H1 (cell line): Measurements from ENCODE around the gene SMAD6. TPM values are rescaled to one million over a fixed set of nuclear protein-coding genes. Genes with fewer than 3 reads are reported as not detected.

Source experiments
- CTCF ChIP-seq, 3 experiments: IDR thresholded peaks; 1 replicate in 2 of 3; 2 replicates in 1 of 3; pipeline versions ENCODE4 v1.5.1 to v1.6.1; 2011; ENCODE audit warnings: low read length in 3 of 3, mild to moderate bottlenecking in 3 of 3, inconsistent platforms in 2 of 3, low read depth in 1 of 3, moderate library complexity in 1 of 3; ENCODE audit not compliant: insufficient read depth in 1 of 3; ENCODE audit errors: control extremely low read depth in 1 of 3
- JUND ChIP-seq: IDR thresholded peaks from 2 replicates; pipeline ENCODE4 v1.6.1; 2011; ENCODE audit warnings: mild to moderate bottlenecking, improper control_type of control experiment, low read length
- MAX ChIP-seq: IDR thresholded peaks from 2 replicates; pipeline ENCODE4 v1.6.1; 2012; ENCODE audit warnings: inconsistent platforms
- RAD21 ChIP-seq, 2 experiments: IDR thresholded peaks in 1 of 2; conservative IDR thresholded peaks in 1 of 2; 2 replicates each; pipeline ENCODE4 v1.6.1; 2011; ENCODE audit warnings: low read depth in 2 of 2, low read length in 2 of 2, improper control_type of control experiment in 1 of 2, inconsistent platforms in 1 of 2, mild to moderate bottlenecking in 1 of 2, moderate library complexity in 1 of 2
- RBBP5 ChIP-seq: IDR thresholded peaks from 2 replicates; pipeline ENCODE4 v1.7.1; 2012; ENCODE audit warnings: low read depth, mild to moderate bottlenecking, inconsistent platforms, low read length, moderate library complexity, borderline replicate concordance
- polyA plus RNA-seq, 7 experiments: library from polyadenylated mRNA; depleted of rRNA in 3 of 7; stranded (reverse) in 5 of 7; unstranded in 2 of 7; fragments of >200 nt in 5 of 7; fragments of 200-250 nt in 2 of 7; gene quantifications; 1 replicate in 5 of 7; 2 replicates in 1 of 7; 4 replicates in 1 of 7; pipeline versions ENCODE4 v1.2.1 to v1.2.3, GENCODE V29; 2011 to 2013; ENCODE audit warnings: missing spikeins in 2 of 7, mixed read lengths in 2 of 7
- total RNA-seq: library from RNA; stranded (reverse); fragmentation: NEBNext Ultra II Directional; extraction: Animal tissue kit (Norgen Biotek cat#: 25700); gene quantifications from 2 replicates; pipeline ENCODE4 v1.2.1, GENCODE V29; 2021

SMAD6 gene
- total and polyA plus RNA-seq, 2 of the 8 experiments (the other 6 are each of a cell fraction or from before 2014, with no cell fraction given) = 1.8 to 7.0 TPM

GRCh38 chr15:66698318-66698961 lies 3.6 kb upstream of the SMAD6 start (continued):
- TF ChIP-seq RAD21 (IDR thresholded peaks at IDR 0.05 in 1 of 2, conservative IDR thresholded peaks at IDR 0.05 in 1 of 2; ENCODE audit: low read depth in 2 of 2, low read length in 2 of 2) (peak; percentile 84 to 89), RBBP5 (no peak), JUND (no peak), CTCF (IDR thresholded peaks at IDR 0.05; ENCODE audit: control extremely low read depth in 1 of 3, insufficient read depth in 1 of 3, low read depth in 1 of 3, low read length in 3 of 3) (peak; percentile 94 to 97 (median 96)), MAX (peak; percentile 42; the same call in 1 of the 2 replicates)
- TF ChIP-seq, all 59 proteins: peak for 5
